ENCODE data around the gene LENG1. TPM values are rescaled to one million over a fixed set of nuclear protein-coding genes. Genes with fewer than 3 reads are reported as not detected.
A peak's percentile ranks its signal among the peaks of the same experiment; 100 is the strongest.

The LENG1 gene
- total and polyA plus RNA-seq, 2 experiments from 2014 or later: 4.7 to 17.2 TPM

GRCh38 chr19:54160182-54160811 lies 776 bp upstream of the LENG1 start:
- H3K9me2 ChIP-seq (ENCODE audit: insufficient read depth): no peaks in the 10 kb centered on the region
- Mint-ChIP-seq H3K36me3 (ENCODE audit: low read depth) (peaks cover 26% of the 10 kb centered on the region), H3K27ac (peak overlapping the region; percentile 94), H3K4me1 (peaks cover 39% of the 10 kb centered on the region), H3K27me3 (ENCODE audit: insufficient read depth, low read depth, poor library complexity) (peaks cover 45% of the 10 kb centered on the region), H3K9me3 (peaks cover 2% of the 10 kb centered on the region; the same call in 2 of the 3 replicates), H3K4me3 (peak overlapping the region; percentile 95)
- H3K4me2 ChIP-seq: peak overlapping the region; percentile 79
- peaks cover 6% of the 10 kb centered on the region; the same call in 1 of the 2 replicates for H3K36me3 ChIP-seq (ENCODE audit: insufficient read depth)
- H3K4me3 ChIP-seq: peak overlapping the region; percentile 63
- DNase-seq (ENCODE audit: low spot score): peak; percentile 55
- peak overlapping the region; percentile 2; the same call in 1 of the 2 replicates for H2AFZ ChIP-seq
- H3K4me1 ChIP-seq (ENCODE audit: insufficient read depth): peaks cover 8% of the 10 kb centered on the region; the same call in 1 of the 2 replicates
- peak overlapping the region; percentile 67 for H3K27ac ChIP-seq (ENCODE audit: low read depth)
- peaks cover 9% of the 10 kb centered on the region; the same call in 1 of the 2 replicates for H3K79me2 ChIP-seq (replicated peaks; ENCODE audit: insufficient read depth)
- peaks cover 6% of the 10 kb centered on the region; the same call in 1 of the 2 replicates for H4K20me1 ChIP-seq (replicated peaks; ENCODE audit: insufficient read depth)
- peaks cover 31% of the 10 kb centered on the region for H3F3A ChIP-seq (replicated peaks; ENCODE audit: low read depth)
- peak; percentile 0 for ATAC-seq
- peaks cover 7% of the 10 kb centered on the region; the same call in 1 of the 2 replicates for H3K27me3 ChIP-seq (ENCODE audit: insufficient read depth)
- TF ChIP-seq EZH2 (IDR thresholded peaks at IDR 0.05; ENCODE audit: low read depth, unreplicated experiment) (no peak), JUNB (IDR thresholded peaks at IDR 0.05; ENCODE audit: unreplicated experiment) (no peak), CTCF (conservative IDR thresholded peaks at IDR 0.05; ENCODE audit: low read depth in 2 of 2) (no peak), REST (IDR thresholded peaks at IDR 0.05; ENCODE audit: unreplicated experiment) (no peak), POLR2AphosphoS5 (IDR thresholded peaks at IDR 0.05; ENCODE audit: low read depth) (no peak), ZNF331 (CRISPR knock-in tag; IDR thresholded peaks at IDR 0.05; ENCODE audit: low read depth) (no peak), EZH2phosphoT487 (IDR thresholded peaks at IDR 0.05; ENCODE audit: unreplicated experiment) (no peak), STAT1 (IDR thresholded peaks at IDR 0.05; ENCODE audit: unreplicated experiment) (no peak), ETS1 (IDR thresholded peaks at IDR 0.05) (no peak), CREB1 (CRISPR knock-in tag; IDR thresholded peaks at IDR 0.05; ENCODE audit: low read depth) (no peak), NANOG (IDR thresholded peaks at IDR 0.05; ENCODE audit: borderline replicate concordance) (no peak), ZNF114 (CRISPR knock-in tag; IDR thresholded peaks at IDR 0.05) (no peak), ZNF462 (CRISPR knock-in tag; IDR thresholded peaks at IDR 0.05) (no peak)

All from GM23338 (cell line).